ENCODE data around the gene RAB4B. TPM values are rescaled to one million over a fixed set of nuclear protein-coding genes. Genes with fewer than 3 reads are reported as not detected.

Gene RAB4B
- total RNA-seq, 1 experiment from 2014 or later: 15.9 TPM

Other genes with a start within 250 kb of the RAB4B start
- gene SHKBP1, start 201.4 kb upstream of the RAB4B start, total RNA-seq (2014; rRNA removed; shearing (Covaris generic)): 26.6 and 30.9 TPM in 2 replicates
- 4.7 and 5.6 TPM in 2 replicates for gene LTBP4, start 176.9 kb upstream of the RAB4B start, total RNA-seq (2014; rRNA removed; shearing (Covaris generic))
- 18.4 TPM in 2 replicates for gene NUMBL, start 87.6 kb upstream of the RAB4B start, total RNA-seq (2014; rRNA removed; shearing (Covaris generic))
- gene COQ8B, start 61.4 kb upstream of the RAB4B start, total RNA-seq (2014; rRNA removed; shearing (Covaris generic)): 11.9 and 19.1 TPM in 2 replicates
- 4.0 and 5.1 TPM in 2 replicates for gene ITPKC, start 61.1 kb upstream of the RAB4B start, total RNA-seq (2014; rRNA removed; shearing (Covaris generic))
- 0.21 and 0.39 TPM in 2 replicates for gene ACTMAP, start 27.8 kb upstream of the RAB4B start, total RNA-seq (2014; rRNA removed; shearing (Covaris generic))
- gene SNRPA, start 27.0 kb upstream of the RAB4B start, total RNA-seq (2014; rRNA removed; shearing (Covaris generic)): 42.3 and 71.7 TPM in 2 replicates
- 1.1 TPM in 1 of 2 replicates, not detected in the other for gene MIA, start 2.7 kb upstream of the RAB4B start, total RNA-seq (2014; rRNA removed; shearing (Covaris generic))
- gene EGLN2, start 20.9 kb downstream of the RAB4B start, total RNA-seq (2014; rRNA removed; shearing (Covaris generic)): 25.7 and 30.5 TPM in 2 replicates
- gene CYP2A6, start 72.2 kb downstream of the RAB4B start, total RNA-seq (2014; rRNA removed; shearing (Covaris generic)): not detected in 2 replicates
- not detected in 2 replicates for gene CYP2A7, start 104.0 kb downstream of the RAB4B start, total RNA-seq (2014; rRNA removed; shearing (Covaris generic))
- gene CYP2B6, start 213.0 kb downstream of the RAB4B start, total RNA-seq (2014; rRNA removed; shearing (Covaris generic)): not detected in 2 replicates

All from H4 (cell line).